ENCODE measurements around the gene TSHZ2. TPM values are rescaled to one million over a fixed set of nuclear protein-coding genes. Genes with fewer than 3 reads are reported as not detected.

Gene TSHZ2
- total and polyA plus RNA-seq, 2 of the 4 experiments (the other 2 are of a cell fraction) = under 0.01 to 0.02 TPM

- Histone ChIP-seq H2AK9ac (replicated peaks; ENCODE audit: low read depth, low read length, poor library complexity) (no peak overlapping the region), H4K8ac (ENCODE audit: low read depth in 2 of 2, low read length in 2 of 2) (no peak overlapping the region), H2AFZ (replicated peaks; ENCODE audit: low read length, poor library complexity) (no peak overlapping the region), H2BK20ac (ENCODE audit: low read depth, low read length) (no peak overlapping the region), H4K91ac (ENCODE audit: insufficient read depth, low read depth, low read length) (no peak overlapping the region), H3K9me3 (ENCODE audit: control insufficient read depth, insufficient read depth, low read length) (no peaks in the 10 kb centered on the region; the same call in 1 of the 2 replicates), H2AK5ac (ENCODE audit: low read depth, low read length) (no peak overlapping the region), H3K4me1 (ENCODE audit: control insufficient read depth, insufficient read depth, low read length) (no peaks in the 10 kb centered on the region), H4K20me1 (ENCODE audit: insufficient read depth, low read length) (no peaks in the 10 kb centered on the region), H3K23ac (ENCODE audit: low read depth, low read length) (no peak overlapping the region), H3K27ac (ENCODE audit: insufficient read depth, low read length) (no peak overlapping the region), H3K79me1 (ENCODE audit: low read depth in 1 of 2, low read length in 2 of 2) (no peaks in the 10 kb centered on the region), H3K27me3 (ENCODE audit: control insufficient read depth, insufficient read depth, low read length) (no peaks in the 10 kb centered on the region), H3K36me3 (ENCODE audit: control insufficient read depth, insufficient read depth, low read length) (no peaks in the 10 kb centered on the region), H2BK120ac (ENCODE audit: low read depth, low read length) (no peak overlapping the region), H3K9ac (ENCODE audit: low read depth, low read length) (no peak overlapping the region), H3K4me3 (ENCODE audit: insufficient read depth, low read depth, low read length) (no peak overlapping the region), H3K4ac (ENCODE audit: low read depth, low read length) (no peak overlapping the region), H2BK5ac (ENCODE audit: low read depth, low read length, poor library complexity, severe bottlenecking) (no peak overlapping the region), H3K14ac (replicated peaks; ENCODE audit: low read depth, low read length) (no peak overlapping the region), H3K18ac (ENCODE audit: low read depth, low read length) (no peak overlapping the region), H2BK15ac (ENCODE audit: low read depth, low read length) (no peak overlapping the region), H3K56ac (ENCODE audit: extremely low read depth, insufficient read depth, low read length) (no peak overlapping the region), H3K9me1 (ENCODE audit: insufficient read depth, low read length) (no peaks in the 10 kb centered on the region), H4K5ac (ENCODE audit: low read depth, low read length) (no peak overlapping the region), H3K4me2 (ENCODE audit: low read depth, low read length) (no peak overlapping the region)
- in situ Hi-C loops (cut with MboI; ENCODE audit: low sequenced_read_pairs) (no loop called here), dilution Hi-C loops (cut with HindIII; ENCODE audit: low sequenced_read_pairs, unreplicated experiment) (no loop called here), intact Hi-C loops (cut with micrococcal nuclease) (no loop called here)
- ATAC-seq (ENCODE audit: low read depth) (no peak), DNase-seq (no peak)
- POLR2A ChIA-PET (ENCODE audit: unreplicated experiment) = no interaction called here
- CTCF ChIA-PET = no interaction called here
- 0% methylated on average over 1 of the region's 1 CpG; no CpG with 5 or more reads in 1 of the 2 experiments for WGBS, 2 experiments (ENCODE audit: extremely low coverage in 2 of 2, insufficient read length in 1 of 2)
- TF ChIP-seq FOS (IDR thresholded peaks at IDR 0.05; ENCODE audit: low read depth, low read length) (no peak), RCOR1 (IDR thresholded peaks at IDR 0.05; ENCODE audit: insufficient replicate concordance, low read length) (no peak), RAD21 (IDR thresholded peaks at IDR 0.05; ENCODE audit: low read length) (no peak), SMC3 (IDR thresholded peaks at IDR 0.05; ENCODE audit: low read depth, low read length) (no peak), MXI1 (IDR thresholded peaks at IDR 0.05; ENCODE audit: borderline replicate concordance, low read depth, low read length) (no peak)
- BruUV-seq (replicated peaks) = no TSS peak
Observed at GRCh38 chr20:53055367-53056067, 83.4 kb downstream of the TSHZ2 start.

Data from IMR-90 (cell line).